ENCODE data around the gene FBXO36. TPM values are rescaled to one million over a fixed set of nuclear protein-coding genes. Genes with fewer than 3 reads are reported as not detected.

Gene FBXO36
- total and polyA plus RNA-seq, 2 of the 8 experiments (the other 6 are each of a cell fraction or from before 2014, with no cell fraction given): 3.4 TPM

- Histone ChIP-seq H4K5ac (ENCODE audit: insufficient read length, low read depth, low read length) (no peak overlapping the region), H3K23me2 (ENCODE audit: low read depth, low read length) (no peaks in the 10 kb centered on the region), H3K14ac (ENCODE audit: insufficient read length) (no peak overlapping the region), H2BK20ac (ENCODE audit: low read length) (no peak overlapping the region), H2BK120ac (replicated peaks; ENCODE audit: low read depth, low read length) (no peak overlapping the region), H3K23ac (ENCODE audit: insufficient read length) (no peak overlapping the region), H2BK5ac (ENCODE audit: low read depth, low read length) (no peak overlapping the region), H3K4me3 (ENCODE audit: extremely low read depth in 1 of 4, insufficient read depth in 2 of 4, low read depth in 3 of 4, low read length in 4 of 4) (no peak overlapping the region), H2AK5ac (ENCODE audit: low read depth, low read length) (no peak overlapping the region), H3K27me3 (replicated peaks in 1 of 4; ENCODE audit: control insufficient read depth in 3 of 4, extremely low read depth in 1 of 4, insufficient read depth in 3 of 4, low read length in 3 of 4) (no peaks in the 10 kb centered on the region), H4K91ac (replicated peaks; ENCODE audit: insufficient read length, low read length) (no peak overlapping the region), H2BK12ac (ENCODE audit: low read depth, low read length) (no peak overlapping the region), H3K4me1 (replicated peaks in 1 of 4; ENCODE audit: control insufficient read depth in 3 of 4, insufficient read depth in 4 of 4, low read length in 3 of 4) (no peaks in the 10 kb centered on the region), H4K20me1 (replicated peaks in 1 of 2; ENCODE audit: control insufficient read depth in 1 of 2, insufficient read depth in 2 of 2, low read length in 2 of 2) (no peaks in the 10 kb centered on the region), H2BK15ac (ENCODE audit: low read length) (no peak overlapping the region), H3K56ac (replicated peaks; ENCODE audit: insufficient read length, low read depth, low read length) (no peak overlapping the region), H3K9me3 (ENCODE audit: insufficient read depth in 2 of 2, low read depth in 1 of 2, low read length in 1 of 2) (no peaks in the 10 kb centered on the region), H3K79me2 (ENCODE audit: control insufficient read depth in 1 of 2, insufficient read depth in 2 of 2, low read length in 2 of 2) (no peaks in the 10 kb centered on the region), H3K9ac (replicated peaks in 1 of 4; ENCODE audit: extremely low read depth in 1 of 4, low read depth in 3 of 4, low read length in 3 of 4) (no peak overlapping the region), H3K18ac (ENCODE audit: extremely low read depth, low read length) (no peak overlapping the region), H3K79me1 (ENCODE audit: low read depth, low read length) (no peaks in the 10 kb centered on the region), H3K27ac (ENCODE audit: low read depth, low read length) (no peak overlapping the region), H2AFZ (ENCODE audit: low read length) (no peak overlapping the region), H3K36me3 (ENCODE audit: control insufficient read depth in 2 of 4, insufficient read depth in 4 of 4, low read length in 3 of 4) (no peaks in the 10 kb centered on the region), H3K4ac (replicated peaks; ENCODE audit: insufficient read length, low read depth, low read length) (no peak overlapping the region), H3K4me2 (ENCODE audit: insufficient read depth in 1 of 2, low read depth in 2 of 2, low read length in 2 of 2) (no peak overlapping the region), H4K8ac (ENCODE audit: extremely low read depth, insufficient read depth, low read length) (no peak overlapping the region)
- DNase-seq (ENCODE audit: low read depth in 1 of 2, low spot score in 2 of 2) (no peak), FAIRE-seq (no peak)
- ChIA-PET CTCF (ENCODE audit: partially characterized antibody) (interaction anchor here (1.2 to 7.3 kb wide), 3 partner anchors 9 to 11 kb away, joined by 3 to 48 read pairs (median 4); no protein-coding TSS in a partner anchor), POLR2A (ENCODE audit: partially characterized antibody) (no interaction called here)
- WGBS, 2 experiments (ENCODE audit: extremely low coverage in 1 of 2, insufficient coverage in 1 of 2, insufficient read length in 1 of 2, insufficient replicate concordance in 2 of 2, low coverage in 1 of 2, low lambda C conversion rate in 2 of 2, missing lambda C conversion rate in 1 of 2): 96% methylated on average over 4 of the region's 4 CpGs; no CpG with 5 or more reads in 1 of the 2 experiments
- TF ChIP-seq RAD21 (IDR thresholded peaks at IDR 0.05 in 1 of 2, conservative IDR thresholded peaks at IDR 0.05 in 1 of 2; ENCODE audit: low read depth in 2 of 2, low read length in 2 of 2): no peak
- TF ChIP-seq RXRA (IDR thresholded peaks at IDR 0.05; ENCODE audit: insufficient read depth, low read depth, low read length): no peak
These were observed 95.8 kb downstream of the FBXO36 start for GRCh38 chr2:230018153-230018552.
